ENCODE data around the gene SLC13A2. TPM values are rescaled to one million over a fixed set of nuclear protein-coding genes. Genes with fewer than 3 reads are reported as not detected.
"Not testable (repeated sequence)": the region's sequence is repeated elsewhere in the genome, so short reads cannot be mapped to it uniquely, and the experiment has no call there.

SLC13A2 gene
- total RNA-seq = not detected in 2 replicates
- not detected in 2 replicates for polyA plus RNA-seq

GRCh38 chr17:28473542-28473941 lies at the start of gene SLC13A2:
TSS of gene SLC13A2 (plus strand) at chr17:28473644. CDS start at chr17:28473713, 69 bp downstream.
- Histone ChIP-seq H3K9me3 (ENCODE audit: low read depth) (no peaks in the 10 kb centered on the region), H3K4me1 (ENCODE audit: low read depth) (peaks cover 22% of the 10 kb centered on the region), H3K27ac (no peak within 1 kb of the TSS), H3K4me3 (no peak within 1 kb of the TSS), H3K36me3 (no peaks in the 10 kb centered on the region), H3K27me3 (no peaks in the 10 kb centered on the region)
- DNase-seq (ENCODE audit: low read depth in 1 of 2, low spot score in 1 of 2) = no peak
- no peak for TF ChIP-seq CTCF (IDR thresholded peaks at IDR 0.05; ENCODE audit: low read depth, low read length)

GRCh38 chr17:28425206-28425605 lies 48.2 kb upstream of the SLC13A2 start:
- H3K36me3 ChIP-seq = no peaks in the 10 kb centered on the region
- DNase-seq (ENCODE audit: low read depth in 1 of 2, low spot score in 1 of 2) = no peak
- TF ChIP-seq CTCF (IDR thresholded peaks at IDR 0.05; ENCODE audit: low read depth, low read length) = no peak
- H3K4me1 ChIP-seq (ENCODE audit: low read depth) = no peaks in the 10 kb centered on the region
- no peaks in the 10 kb centered on the region for H3K9me3 ChIP-seq (ENCODE audit: low read depth)
- no peak overlapping the region for H3K4me3 ChIP-seq
- H3K27ac ChIP-seq = no peak overlapping the region
- no peaks in the 10 kb centered on the region for H3K27me3 ChIP-seq

- DNase-seq (ENCODE audit: low read depth in 1 of 2, low spot score in 1 of 2) = peak; percentile 10 to 14
- peak; percentile 44 for TF ChIP-seq CTCF (IDR thresholded peaks at IDR 0.05; ENCODE audit: low read depth, low read length)
- no peaks in the 10 kb centered on the region for H3K9me3 ChIP-seq (ENCODE audit: low read depth)
These were observed 47.3 kb upstream of the SLC13A2 start for GRCh38 chr17:28426081-28426519.

GRCh38 chr17:28427371-28427770 lies 46.1 kb upstream of the SLC13A2 start:
- no peak for DNase-seq (ENCODE audit: low read depth in 1 of 2, low spot score in 1 of 2)
- TF ChIP-seq CTCF (IDR thresholded peaks at IDR 0.05; ENCODE audit: low read depth, low read length) = no peak
- no peak overlapping the region for H3K27ac ChIP-seq
- no peaks in the 10 kb centered on the region for H3K27me3 ChIP-seq
- no peaks in the 10 kb centered on the region for H3K36me3 ChIP-seq
- no peaks in the 10 kb centered on the region for H3K4me1 ChIP-seq (ENCODE audit: low read depth)
- no peaks in the 10 kb centered on the region for H3K9me3 ChIP-seq (ENCODE audit: low read depth)
- no peak overlapping the region for H3K4me3 ChIP-seq

More at GRCh38 chr17:28426081-28426519, 47.3 kb upstream of the SLC13A2 start:
- H3K4me3 ChIP-seq = no peak overlapping the region
- no peaks in the 10 kb centered on the region for H3K36me3 ChIP-seq
- H3K4me1 ChIP-seq (ENCODE audit: low read depth) = no peaks in the 10 kb centered on the region
- H3K27ac ChIP-seq = no peak overlapping the region
- H3K27me3 ChIP-seq = no peaks in the 10 kb centered on the region

- H3K27ac ChIP-seq; DNase-seq (ENCODE audit: low read depth in 1 of 2, low spot score in 1 of 2); H3K4me1 ChIP-seq (ENCODE audit: low read depth); H3K4me3 ChIP-seq; H3K36me3 ChIP-seq; H3K9me3 ChIP-seq (ENCODE audit: low read depth); H3K27me3 ChIP-seq: not testable (repeated sequence)
These were observed 45.5 kb upstream of the SLC13A2 start for GRCh38 chr17:28427982-28428381.

- no peaks in the 10 kb centered on the region for H3K36me3 ChIP-seq
- no peaks in the 10 kb centered on the region for H3K27me3 ChIP-seq
- H3K27ac ChIP-seq = no peak overlapping the region
- no peaks in the 10 kb centered on the region for H3K9me3 ChIP-seq (ENCODE audit: low read depth)
- no peaks in the 10 kb centered on the region for H3K4me1 ChIP-seq (ENCODE audit: low read depth)
- DNase-seq (ENCODE audit: low read depth in 1 of 2, low spot score in 1 of 2) = no peak
- no peak for TF ChIP-seq CTCF (IDR thresholded peaks at IDR 0.05; ENCODE audit: low read depth, low read length)
- H3K4me3 ChIP-seq = no peak overlapping the region
These were observed 39.7 kb upstream of the SLC13A2 start for GRCh38 chr17:28433721-28434120.

GRCh38 chr17:28434326-28434725 lies 39.1 kb upstream of the SLC13A2 start:
- not testable (repeated sequence) for DNase-seq (ENCODE audit: low read depth in 1 of 2, low spot score in 1 of 2); H3K27me3 ChIP-seq; H3K27ac ChIP-seq

More at GRCh38 chr17:28434326-28434725, 39.1 kb upstream of the SLC13A2 start:
- not testable (repeated sequence) for H3K36me3 ChIP-seq; H3K4me1 ChIP-seq (ENCODE audit: low read depth); H3K9me3 ChIP-seq (ENCODE audit: low read depth); H3K4me3 ChIP-seq
